HG03575 (cell line): ENCODE results near the gene VWA1.
A peak's percentile ranks its signal among the peaks of the same experiment; 100 is the strongest.

ENCODE experiments used
- ATAC-seq: cut with Tn5 transposase; IDR thresholded peaks from one replicate; pipeline ENCODE4 v1.9.1; 2021; ENCODE audit not compliant: unreplicated experiment, insufficient number of reproducible peaks, low FRiP score; ENCODE audit errors: extremely low read depth

Gene VWA1

GRCh38 chr1:1435106-1435903 is at the start of gene VWA1:
Gene VWA1 (plus strand): TSS chr1:1435690. CDS start chr1:1435749, 59 bp downstream.
- ATAC-seq: no peak

- no peak for ATAC-seq
Measured at GRCh38 chr1:1385931-1386330, 49.6 kb upstream of the VWA1 start.

- no peak for ATAC-seq
Measured at GRCh38 chr1:1387098-1388077, 48.1 kb upstream of the VWA1 start.

GRCh38 chr1:1388078-1388472 is 47.4 kb upstream of the VWA1 start:
- ATAC-seq: no peak

GRCh38 chr1:1390675-1391074 is 44.8 kb upstream of the VWA1 start:
- ATAC-seq: no peak

- ATAC-seq: no peak
Measured at GRCh38 chr1:1391225-1391624, 44.3 kb upstream of the VWA1 start.

GRCh38 chr1:1393014-1393413 is 42.5 kb upstream of the VWA1 start:
- ATAC-seq: no peak

- no peak for ATAC-seq
Measured at GRCh38 chr1:1393428-1393827, 42.1 kb upstream of the VWA1 start.

GRCh38 chr1:1394116-1394515 is 41.4 kb upstream of the VWA1 start:
- ATAC-seq: no peak

GRCh38 chr1:1395166-1395565 is 40.3 kb upstream of the VWA1 start:
- ATAC-seq: no peak

GRCh38 chr1:1397839-1398523 is 37.5 kb upstream of the VWA1 start:
- no peak for ATAC-seq

GRCh38 chr1:1398677-1399186 is 36.8 kb upstream of the VWA1 start:
- ATAC-seq: no peak

- peak; percentile 31 for ATAC-seq
Measured at GRCh38 chr1:1399187-1399871, 36.2 kb upstream of the VWA1 start, which contains the start of gene CCNL2. Gene CCNL2 (minus strand): TSS chr1:1399335. CDS start chr1:1399306, 29 bp downstream.

- no peak for ATAC-seq
Measured at GRCh38 chr1:1399872-1400575, 35.5 kb upstream of the VWA1 start.

GRCh38 chr1:1400576-1401456 is 34.7 kb upstream of the VWA1 start:
- no peak for ATAC-seq

GRCh38 chr1:1401457-1402010 is 34.0 kb upstream of the VWA1 start:
- no peak for ATAC-seq
